Activated CD8-positive, alpha-beta memory T cell treated with anti-CD3 and anti-CD28 coated beads, Interleukin-2, amount 50 U/mL, for 24 hours (primary cell): Measurements from ENCODE around the gene PIK3C2G.
"Not testable (repeated sequence)": the region's sequence is repeated elsewhere in the genome, so short reads cannot be mapped to it uniquely, and the experiment has no call there.

Source experiments
- DNase-seq: peaks from one replicate; pipeline ENCODE4 v3.0.0-alpha.2; 2020; ENCODE audit errors: extremely low read depth

The PIK3C2G gene

DNA sequence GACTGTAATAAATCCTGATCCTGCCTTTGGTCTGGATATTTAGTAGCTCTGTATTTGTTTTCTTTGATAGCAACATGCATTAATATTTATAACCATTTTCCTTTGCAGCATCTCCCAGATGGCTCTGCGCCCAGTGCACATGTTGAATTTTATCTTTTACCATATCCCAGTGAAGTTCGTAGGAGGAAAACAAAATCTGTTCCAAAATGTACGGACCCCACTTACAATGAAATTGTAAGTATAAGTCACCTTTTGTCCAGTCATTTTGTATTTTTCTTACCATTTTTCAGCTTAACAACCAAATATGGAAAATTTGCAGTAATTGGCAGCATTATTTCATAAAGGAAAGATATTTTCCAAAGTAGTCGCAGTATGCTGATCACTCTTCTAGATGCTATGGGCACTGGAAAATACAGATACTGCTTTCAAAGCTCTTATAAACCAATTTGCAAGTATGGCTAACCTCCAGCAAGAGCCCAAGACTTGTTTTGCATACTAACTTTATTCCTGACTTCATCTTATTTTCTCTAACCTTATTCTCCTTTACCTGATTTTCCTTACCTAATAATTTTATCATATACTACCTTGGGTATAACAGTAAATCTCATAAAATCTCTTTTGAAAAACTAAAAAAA is 379.1 kb downstream of the PIK3C2G start:
- DNase-seq = no peak

DNA sequence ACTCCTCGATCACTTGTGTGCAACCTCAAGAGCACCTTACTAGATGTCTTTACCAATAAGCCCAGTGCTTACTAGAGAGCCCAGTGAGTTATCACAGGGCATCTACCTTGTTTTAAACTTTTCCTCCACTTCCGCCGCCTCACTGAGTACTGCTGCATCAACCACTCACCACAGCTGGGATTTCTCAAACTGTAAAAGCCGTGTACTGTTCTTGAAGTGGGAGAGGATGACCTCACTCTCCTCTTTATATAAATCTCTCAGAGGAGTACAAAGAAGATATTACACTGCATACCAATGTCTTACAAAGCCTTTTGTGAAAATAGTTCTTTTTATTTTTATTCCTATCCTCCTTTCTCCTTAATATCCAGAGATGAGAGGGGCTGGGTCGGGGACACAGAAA is 382.4 kb downstream of the PIK3C2G start:
- DNase-seq = no peak

GRCh38 chr12:18644564-18644963 is 383.2 kb downstream of the PIK3C2G start:
- no peak for DNase-seq

DNA sequence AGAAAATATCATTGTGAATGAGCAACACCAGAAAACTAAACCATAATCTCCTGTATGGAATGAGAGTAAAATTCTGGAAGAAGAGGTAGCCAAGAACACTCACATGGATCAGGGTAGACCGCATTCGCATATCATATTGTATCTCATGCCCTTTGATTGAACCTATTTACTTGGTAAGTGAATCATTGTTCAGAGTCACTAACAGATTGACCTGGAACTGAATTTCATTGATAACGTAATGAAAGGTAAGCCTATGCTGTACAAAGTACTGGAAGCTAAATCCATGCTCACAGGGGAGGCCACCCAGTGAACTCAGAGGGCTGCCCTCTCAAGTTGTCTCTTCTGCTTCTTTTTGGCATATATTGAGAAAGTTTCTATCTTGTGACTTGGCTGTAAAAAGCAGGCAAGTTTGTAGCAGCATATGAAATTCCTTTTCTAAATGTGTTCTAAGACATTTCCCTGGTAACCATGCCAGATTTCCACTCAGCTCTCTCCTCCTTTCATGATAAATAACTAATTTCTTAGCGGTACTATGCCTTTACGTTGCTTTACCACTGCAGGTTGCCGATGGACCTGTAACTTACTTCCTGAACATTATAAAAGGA is 385.1 kb downstream of the PIK3C2G start:
- DNase-seq = no peak

GRCh38 chr12:18651525-18651924 is 390.2 kb downstream of the PIK3C2G start:
- DNase-seq = no peak

GRCh38 chr12:18652596-18652995 is 391.3 kb downstream of the PIK3C2G start:
- no peak for DNase-seq

- DNase-seq = no peak
Measured at GRCh38 chr12:18653465-18653864, 392.1 kb downstream of the PIK3C2G start.

GRCh38 chr12:18655351-18655750 is 394.0 kb downstream of the PIK3C2G start:
- DNase-seq = no peak

DNA sequence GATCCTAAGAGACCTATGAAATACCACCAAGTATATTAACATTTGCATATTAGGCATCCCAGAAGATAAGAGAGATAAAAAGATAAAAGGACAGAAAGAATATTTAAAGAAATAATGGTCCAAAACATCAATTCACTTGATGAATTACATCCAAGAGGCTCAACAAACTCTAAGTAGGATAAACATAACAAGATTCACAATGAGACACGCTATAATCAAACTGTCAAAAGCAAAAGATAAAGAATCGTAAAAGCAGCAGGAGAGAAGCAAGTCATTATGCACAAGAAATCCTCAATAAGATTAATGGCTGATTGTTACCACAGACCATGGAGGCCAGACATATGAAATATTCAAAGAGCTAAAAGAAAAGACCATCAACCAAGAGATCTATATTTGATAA is 396.9 kb downstream of the PIK3C2G start:
- no peak for DNase-seq

GRCh38 chr12:18658829-18659228 is 397.5 kb downstream of the PIK3C2G start:
- DNase-seq = no peak

DNA sequence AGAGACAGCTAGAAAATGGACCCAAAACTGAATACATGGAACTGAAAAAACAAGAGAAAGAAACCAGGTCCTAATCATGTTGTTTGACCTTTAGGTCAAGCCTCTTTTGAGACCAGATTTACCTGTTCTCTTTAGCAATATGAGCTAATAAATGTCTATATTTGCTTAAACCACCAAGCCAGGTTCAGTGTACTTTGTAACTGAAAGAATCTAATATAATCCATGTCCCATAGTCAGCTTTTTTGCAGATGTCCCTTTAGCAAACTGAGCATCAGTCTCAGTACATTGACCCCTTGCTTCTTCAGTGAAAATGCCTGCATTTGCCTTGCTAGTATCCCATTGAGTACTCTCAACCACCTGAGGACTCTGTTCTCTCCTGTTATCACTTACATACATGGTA is 414.8 kb downstream of the PIK3C2G start:
- DNase-seq = no peak

DNA sequence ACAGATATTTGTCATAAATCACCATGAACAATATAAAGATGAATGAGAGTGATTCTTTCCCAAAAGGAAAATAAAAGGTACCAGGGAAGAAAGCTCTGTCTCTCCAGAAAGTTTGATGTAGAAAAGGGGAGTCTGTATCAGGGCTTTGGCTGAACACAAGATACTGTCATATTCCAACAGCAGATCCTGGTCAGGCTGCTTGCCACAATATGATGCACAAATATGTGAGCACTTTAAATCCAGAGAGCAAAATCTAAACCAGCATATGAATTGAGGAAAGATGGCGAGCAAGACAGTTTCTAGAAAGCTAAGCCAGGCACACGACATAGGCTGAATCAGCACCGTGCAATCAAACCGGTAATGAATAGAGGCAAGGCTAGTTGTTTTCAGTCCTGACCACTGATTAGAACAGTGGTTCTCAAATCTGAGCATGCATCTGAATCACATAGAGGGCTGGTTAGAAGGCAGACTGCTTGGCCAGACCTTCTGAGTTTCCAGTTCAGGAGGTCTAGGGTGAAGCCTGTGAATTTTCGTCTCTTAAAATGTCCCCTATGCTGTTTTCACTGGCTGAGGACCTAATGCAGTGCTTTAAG is 415.8 kb downstream of the PIK3C2G start:
- DNase-seq = no peak

DNA sequence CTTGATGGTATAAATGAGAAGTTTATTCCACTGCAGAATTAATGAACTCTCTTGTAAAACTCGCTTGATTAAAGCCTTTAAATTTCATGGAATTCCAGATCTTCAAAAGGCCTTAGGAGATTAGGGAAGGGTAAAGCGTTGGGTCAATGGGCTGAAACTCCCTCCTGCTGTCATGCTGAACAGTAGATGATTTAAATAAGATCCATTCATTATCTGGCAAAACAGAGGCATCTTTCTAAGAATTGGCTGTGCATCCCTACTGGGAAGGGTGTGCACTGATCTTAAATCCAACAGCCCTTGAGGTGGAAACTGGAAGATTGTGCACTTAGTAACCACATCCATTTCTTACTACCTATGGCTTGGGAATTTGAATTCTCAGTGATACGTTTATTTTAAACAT is 420.5 kb downstream of the PIK3C2G start:
- no peak for DNase-seq

- DNase-seq = no peak
Measured at GRCh38 chr12:18683327-18684013, 422.2 kb downstream of the PIK3C2G start.

- DNase-seq = no peak
Measured at GRCh38 chr12:18684430-18684829, 423.1 kb downstream of the PIK3C2G start.

GRCh38 chr12:18689771-18690170 is 428.5 kb downstream of the PIK3C2G start:
- DNase-seq = no peak

DNA sequence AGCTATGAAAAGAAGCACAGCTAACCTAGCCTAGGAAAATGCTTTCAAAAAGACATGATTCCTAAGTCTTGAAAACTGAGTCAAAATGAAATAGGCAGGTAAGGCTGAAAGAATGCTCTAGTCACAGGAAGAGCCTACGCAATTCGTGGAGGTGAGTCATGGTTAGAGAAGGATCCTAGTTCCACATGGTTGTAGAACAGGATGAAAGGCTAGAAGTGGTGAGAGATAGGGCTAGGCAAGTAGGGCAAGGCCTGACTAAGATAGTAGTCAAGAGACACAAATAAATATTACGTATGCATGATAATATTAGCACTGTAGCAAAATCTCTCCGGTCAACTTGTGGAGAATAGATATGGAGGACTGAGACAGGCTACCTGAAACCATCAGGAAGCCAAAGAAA is 429.3 kb downstream of the PIK3C2G start:
- DNase-seq = no peak

- DNase-seq = not testable (repeated sequence)
Measured at GRCh38 chr12:18693986-18694385, 432.7 kb downstream of the PIK3C2G start.

- no peak for DNase-seq
Measured at GRCh38 chr12:18696971-18697602, 435.8 kb downstream of the PIK3C2G start.
